LNCAP (cell line): ENCODE measurements around the gene STIM2.

Experiments used
- CTCF ChIP-seq: fragments of 450-650 bp; IDR thresholded peaks from 2 replicates; pipeline ENCODE4 v1.5.1; 2017; ENCODE audit warnings: mild to moderate bottlenecking

STIM2 gene

GRCh38 chr4:27056281-27056680 is 195.6 kb downstream of the STIM2 start:
- no peak for TF ChIP-seq CTCF

GRCh38 chr4:27057053-27057452 is 196.4 kb downstream of the STIM2 start:
- TF ChIP-seq CTCF = no peak

GRCh38 chr4:27057662-27058061 is 197.0 kb downstream of the STIM2 start:
- no peak for TF ChIP-seq CTCF

- TF ChIP-seq CTCF = no peak
Observed at GRCh38 chr4:27058819-27059406, 198.3 kb downstream of the STIM2 start.

- TF ChIP-seq CTCF = no peak
Observed at GRCh38 chr4:27059446-27059845, 198.8 kb downstream of the STIM2 start.

- no peak for TF ChIP-seq CTCF
Observed at GRCh38 chr4:27062256-27062655, 201.6 kb downstream of the STIM2 start.

GRCh38 chr4:27066591-27066990 is 205.9 kb downstream of the STIM2 start:
- TF ChIP-seq CTCF = no peak
